H1 (cell line): ENCODE data around the gene COL8A1. TPM values are rescaled to one million over a fixed set of nuclear protein-coding genes. Genes with fewer than 3 reads are reported as not detected.

Experiments
- CTCF ChIA-PET: fragments of 300-600 bp; sonication (Branson Sonifier 250); formaldehyde crosslinking; loops from one replicate; lab custom pipeline; 2021; ENCODE audit not compliant: partially characterized antibody; lab: Charles Lee
- POLR2A ChIA-PET: fragments of 300-600 bp; sonication (Branson Sonifier 250); formaldehyde crosslinking; loops from one replicate; lab custom pipeline; 2021; ENCODE audit warnings: inconsistent platforms; ENCODE audit not compliant: partially characterized antibody; lab: Charles Lee
- DNase-seq, 2 experiments: peaks; one replicate each; pipeline versions ENCODE4 v3.0.0 to v3.0.0-alpha.2; 2010 to 2022; ENCODE audit warnings: low spot score in 2 of 2, low read depth in 1 of 2, mixed read lengths in 1 of 2
- FAIRE-seq: peaks from 2 replicates; lab custom pipeline; 2011; peaks lifted over from hg19 to GRCh38; lab: Jason Lieb, UNC
- H2AFZ ChIP-seq: 2 replicates; pipeline ENCODE4 v1.8.1; 2012; ENCODE audit warnings: low read length, inconsistent platforms
- H2AK5ac ChIP-seq: 2 replicates; pipeline ENCODE4 v1.6.1; 2013; ENCODE audit warnings: low read depth, low read length
- H2BK120ac ChIP-seq: replicated peaks from 2 replicates; pipeline ENCODE3; 2013; ENCODE audit warnings: low read depth, low read length, inconsistent platforms
- H2BK12ac ChIP-seq: 2 replicates; pipeline ENCODE4 v1.6.1; 2013; ENCODE audit warnings: low read depth, low read length
- H2BK15ac ChIP-seq: 2 replicates; pipeline ENCODE4 v1.6.1; 2013; ENCODE audit warnings: low read length
- H2BK20ac ChIP-seq: 2 replicates; pipeline ENCODE4 v1.6.1; 2013; ENCODE audit warnings: low read length
- H2BK5ac ChIP-seq: 2 replicates; pipeline ENCODE4 v1.6.1; 2013; ENCODE audit warnings: low read depth, low read length
- H3K14ac ChIP-seq: 2 replicates; pipeline ENCODE4 v1.6.1; 2013; ENCODE audit warnings: inconsistent platforms; ENCODE audit not compliant: insufficient read length
- H3K18ac ChIP-seq: 2 replicates; pipeline ENCODE4 v1.6.1; 2013; ENCODE audit warnings: low read length; ENCODE audit errors: extremely low read depth
- H3K23ac ChIP-seq: 2 replicates; pipeline ENCODE4 v1.6.1; 2013; ENCODE audit warnings: inconsistent platforms; ENCODE audit not compliant: insufficient read length
- H3K23me2 ChIP-seq: 2 replicates; pipeline ENCODE4 v1.6.1; 2013; ENCODE audit warnings: low read depth, low read length
- H3K27ac ChIP-seq: 2 replicates; pipeline ENCODE4 v1.6.1; 2011; ENCODE audit warnings: low read depth, low read length, inconsistent platforms
- H3K27me3 ChIP-seq, 4 experiments: replicated peaks in 1 of 4; 1 replicate in 1 of 4; 2 replicates in 3 of 4; pipeline versions ENCODE4 v1.6.1 to v1.8.1; 2011 to 2013; ENCODE audit warnings: low read length in 3 of 4, mild to moderate bottlenecking in 3 of 4, inconsistent platforms in 2 of 4, mixed read lengths in 2 of 4, moderate library complexity in 1 of 4; ENCODE audit not compliant: control insufficient read depth in 3 of 4, insufficient read depth in 3 of 4; ENCODE audit errors: extremely low read depth in 1 of 4
- H3K36me3 ChIP-seq, 4 experiments: 2 replicates each; pipeline versions ENCODE4 v1.6.1 to v1.8.1; 2011 to 2013; ENCODE audit warnings: mild to moderate bottlenecking in 4 of 4, low read length in 3 of 4, moderate library complexity in 2 of 4, control low read depth in 1 of 4, inconsistent platforms in 1 of 4; ENCODE audit not compliant: insufficient read depth in 4 of 4, control insufficient read depth in 2 of 4
- H3K4ac ChIP-seq: replicated peaks from 2 replicates; pipeline ENCODE3; 2013; ENCODE audit warnings: low read length, low read depth, mixed read lengths, inconsistent platforms; ENCODE audit not compliant: insufficient read length
- H3K4me1 ChIP-seq, 4 experiments: replicated peaks in 1 of 4; 1 replicate in 1 of 4; 2 replicates in 3 of 4; pipeline versions ENCODE4 v1.6.1 to v1.8.1; 2011 to 2013; ENCODE audit warnings: low read length in 3 of 4, inconsistent platforms in 2 of 4, mixed read lengths in 1 of 4; ENCODE audit not compliant: insufficient read depth in 4 of 4, control insufficient read depth in 3 of 4
- H3K4me2 ChIP-seq, 2 experiments: 2 replicates each; pipeline versions ENCODE4 v1.6.1 to v1.8.1; 2011 to 2013; ENCODE audit warnings: low read depth in 2 of 2, low read length in 2 of 2, control low read depth in 1 of 2, inconsistent platforms in 1 of 2, mild to moderate bottlenecking in 1 of 2; ENCODE audit not compliant: insufficient read depth in 1 of 2
- H3K4me3 ChIP-seq, 4 experiments: fragments of 200-600, 300-600 bp in 1 of 4; sonication (generic), shearing (Covaris generic), sonication (Bioruptor Twin) in 1 of 4; 2 replicates each; pipeline versions ENCODE4 v1.5.1 to v1.8.1; 2011 to 2016; ENCODE audit warnings: low read length in 4 of 4, low read depth in 3 of 4, control low read depth in 2 of 4, inconsistent platforms in 2 of 4, mild to moderate bottlenecking in 2 of 4, mixed read lengths in 1 of 4, moderate library complexity in 1 of 4; ENCODE audit not compliant: insufficient read depth in 2 of 4; ENCODE audit errors: extremely low read depth in 1 of 4
- H3K56ac ChIP-seq: replicated peaks from 2 replicates; pipeline ENCODE3; 2013; ENCODE audit warnings: low read depth, mild to moderate bottlenecking, mixed read lengths, low read length, inconsistent platforms; ENCODE audit not compliant: insufficient read length
- H3K79me1 ChIP-seq: 2 replicates; pipeline ENCODE4 v1.6.1; 2013; ENCODE audit warnings: low read depth, low read length, control low read depth
- H3K79me2 ChIP-seq, 2 experiments: 2 replicates each; pipeline versions ENCODE4 v1.6.1 to v1.8.1; 2012 to 2013; ENCODE audit warnings: low read length in 2 of 2, mild to moderate bottlenecking in 2 of 2, inconsistent platforms in 1 of 2; ENCODE audit not compliant: insufficient read depth in 2 of 2, control insufficient read depth in 1 of 2
- H3K9ac ChIP-seq, 4 experiments: replicated peaks in 1 of 4; 1 replicate in 1 of 4; 2 replicates in 3 of 4; pipeline versions ENCODE4 v1.6.1 to v1.8.1; 2011 to 2013; ENCODE audit warnings: low read depth in 3 of 4, low read length in 3 of 4, control low read depth in 2 of 4, mild to moderate bottlenecking in 2 of 4, moderate library complexity in 2 of 4, inconsistent platforms in 1 of 4; ENCODE audit errors: extremely low read depth in 1 of 4
- H3K9me3 ChIP-seq, 2 experiments: 2 replicates each; pipeline versions ENCODE4 v1.6.1 to v1.8.1; 2012 to 2013; ENCODE audit warnings: mild to moderate bottlenecking in 2 of 2, moderate library complexity in 2 of 2, control low read depth in 1 of 2, inconsistent platforms in 1 of 2, low read depth in 1 of 2, low read length in 1 of 2, mixed read lengths in 1 of 2; ENCODE audit not compliant: insufficient read depth in 2 of 2
- H4K20me1 ChIP-seq, 2 experiments: replicated peaks in 1 of 2; 2 replicates each; pipeline versions ENCODE3 to v1.8.1; 2011 to 2013; ENCODE audit warnings: inconsistent platforms in 2 of 2, low read length in 2 of 2, mild to moderate bottlenecking in 1 of 2; ENCODE audit not compliant: insufficient read depth in 2 of 2, control insufficient read depth in 1 of 2
- H4K5ac ChIP-seq: 2 replicates; pipeline ENCODE4 v1.6.1; 2013; ENCODE audit warnings: low read length, low read depth, mixed read lengths, inconsistent platforms; ENCODE audit not compliant: insufficient read length
- H4K8ac ChIP-seq: 2 replicates; pipeline ENCODE4 v1.8.0; 2013; ENCODE audit warnings: mild to moderate bottlenecking, moderate library complexity, low read length, inconsistent platforms; ENCODE audit not compliant: insufficient read depth; ENCODE audit errors: extremely low read depth
- H4K91ac ChIP-seq: replicated peaks from 2 replicates; pipeline ENCODE3; 2013; ENCODE audit warnings: low read length, mixed read lengths, inconsistent platforms; ENCODE audit not compliant: insufficient read length
- ATF3 ChIP-seq: IDR thresholded peaks from 2 replicates; pipeline ENCODE4 v1.6.1; 2011; ENCODE audit warnings: low read depth, mild to moderate bottlenecking, low read length; ENCODE audit not compliant: insufficient read depth
- BACH1 ChIP-seq: IDR thresholded peaks from 2 replicates; pipeline ENCODE4 v1.6.1; 2012; ENCODE audit warnings: low read length, improper control_type of control experiment
- CBX8 ChIP-seq: fragments of 300-800, 300-1000 bp; sonication (generic); IDR thresholded peaks from 2 replicates; pipeline ENCODE4 v1.7.1; 2016; ENCODE audit warnings: low read depth, low read length, borderline replicate concordance
- CTCF ChIP-seq, 3 experiments: IDR thresholded peaks; 1 replicate in 2 of 3; 2 replicates in 1 of 3; pipeline versions ENCODE4 v1.5.1 to v1.6.1; 2011; ENCODE audit warnings: low read length in 3 of 3, mild to moderate bottlenecking in 3 of 3, inconsistent platforms in 2 of 3, low read depth in 1 of 3, moderate library complexity in 1 of 3; ENCODE audit not compliant: insufficient read depth in 1 of 3; ENCODE audit errors: control extremely low read depth in 1 of 3
- JUN ChIP-seq: IDR thresholded peaks from 2 replicates; pipeline ENCODE4 v1.6.1; 2011; ENCODE audit warnings: low read depth, mild to moderate bottlenecking, improper control_type of control experiment, low read length
- KDM5A ChIP-seq: fragments of 200-600 bp; IDR thresholded peaks from 2 replicates; pipeline ENCODE4 v1.7.1; 2012; ENCODE audit warnings: mild to moderate bottlenecking, low read length, inconsistent platforms, mixed read lengths
- POU5F1 ChIP-seq: IDR thresholded peaks from 2 replicates; pipeline ENCODE4 v1.6.1; 2011; ENCODE audit warnings: low read depth, mild to moderate bottlenecking, low read length, moderate library complexity
- RBBP5 ChIP-seq: IDR thresholded peaks from 2 replicates; pipeline ENCODE4 v1.7.1; 2012; ENCODE audit warnings: low read depth, mild to moderate bottlenecking, inconsistent platforms, low read length, moderate library complexity, borderline replicate concordance
- RFX5 ChIP-seq: IDR thresholded peaks from 2 replicates; pipeline ENCODE4 v1.6.1; 2011; ENCODE audit warnings: low read depth, low read length, improper control_type of control experiment, borderline replicate concordance
- WGBS, 2 experiments: shearing (Covaris generic) in 1 of 2; methylation state at CpG; one replicate each; pipeline versions ENCODE4 v1.1.6 to v1.1.7; 2013 to 2015; ENCODE audit warnings: low lambda C conversion rate in 2 of 2, mixed read lengths in 2 of 2, inconsistent platforms in 1 of 2, low coverage in 1 of 2, missing lambda C conversion rate in 1 of 2; ENCODE audit not compliant: insufficient replicate concordance in 2 of 2, insufficient coverage in 1 of 2, insufficient read length in 1 of 2; ENCODE audit errors: extremely low coverage in 1 of 2, missing lambda C conversion rate in 1 of 2; 5-methylcytosine and 5-hydroxymethylcytosine counted together
- polyA plus RNA-seq, 7 experiments: library from polyadenylated mRNA; depleted of rRNA in 3 of 7; stranded (reverse) in 5 of 7; unstranded in 2 of 7; fragments of >200 nt in 5 of 7; fragments of 200-250 nt in 2 of 7; gene quantifications; 1 replicate in 5 of 7; 2 replicates in 1 of 7; 4 replicates in 1 of 7; pipeline versions ENCODE4 v1.2.1 to v1.2.3, GENCODE V29; 2011 to 2013; ENCODE audit warnings: missing spikeins in 2 of 7, mixed read lengths in 2 of 7
- total RNA-seq: library from RNA; stranded (reverse); fragmentation: NEBNext Ultra II Directional; extraction: Animal tissue kit (Norgen Biotek cat#: 25700); gene quantifications from 2 replicates; pipeline ENCODE4 v1.2.1, GENCODE V29; 2021

The COL8A1 gene
- total and polyA plus RNA-seq, 2 of the 8 experiments (the other 6 are each of a cell fraction or from before 2014, with no cell fraction given) = 0.21 to 1.2 TPM

- FAIRE-seq = no peak
- WGBS, 2 experiments = 73% methylated on average over 2 of the region's 2 CpGs; no CpG with 5 or more reads in 1 of the 2 experiments
- no peak overlapping the region for H3K14ac ChIP-seq
- no peaks in the 10 kb centered on the region for H3K9me3 ChIP-seq
- H3K18ac ChIP-seq = no peak overlapping the region
- DNase-seq = no peak
- no peak overlapping the region for H3K27ac ChIP-seq
- no peak overlapping the region for H4K91ac ChIP-seq
- H3K4me1 ChIP-seq = no peaks in the 10 kb centered on the region
- POLR2A ChIA-PET = no interaction called here
- H3K4me2 ChIP-seq = no peak overlapping the region
- no peaks in the 10 kb centered on the region for H3K36me3 ChIP-seq
- H3K23ac ChIP-seq = no peak overlapping the region
- H2BK12ac ChIP-seq = no peak overlapping the region
- H3K27me3 ChIP-seq = no peaks in the 10 kb centered on the region
- no peak overlapping the region for H2BK5ac ChIP-seq
- no peak overlapping the region; a peak in 1 of 7 replicates for H3K9ac ChIP-seq
- H3K23me2 ChIP-seq = no peaks in the 10 kb centered on the region
- no peak overlapping the region for H3K56ac ChIP-seq
- H2BK20ac ChIP-seq = no peak overlapping the region
- no peak overlapping the region for H4K5ac ChIP-seq
- no peak overlapping the region for H2BK120ac ChIP-seq
- no peaks in the 10 kb centered on the region for H3K79me2 ChIP-seq
- CTCF ChIA-PET = interaction anchor here (0.7 to 3.3 kb wide), 7 partner anchors 11 to 266 kb away, joined by 3 to 12 read pairs (median 4); no protein-coding TSS in a partner anchor
- no peak overlapping the region for H2BK15ac ChIP-seq
- H3K4ac ChIP-seq = no peak overlapping the region
- no peaks in the 10 kb centered on the region for H4K20me1 ChIP-seq
- no peak overlapping the region for H2AFZ ChIP-seq
- H3K4me3 ChIP-seq = no peak overlapping the region
- H4K8ac ChIP-seq = no peak overlapping the region
- H3K79me1 ChIP-seq = no peaks in the 10 kb centered on the region
- no peak overlapping the region for H2AK5ac ChIP-seq
- no peak for TF ChIP-seq CBX8
- TF ChIP-seq ATF3 = no peak
- no peak for TF ChIP-seq KDM5A
- TF ChIP-seq POU5F1 = no peak
- TF ChIP-seq JUN = no peak
- TF ChIP-seq RFX5 = no peak
- no peak for TF ChIP-seq BACH1
- no peak for TF ChIP-seq CTCF (IDR thresholded peaks at IDR 0.05; ENCODE audit: control extremely low read depth in 1 of 3, insufficient read depth in 1 of 3, low read depth in 1 of 3, low read length in 3 of 3)
- no peak for TF ChIP-seq RBBP5
Observed at GRCh38 chr3:99765042-99765942, 126.9 kb downstream of the COL8A1 start.
